Stimulated activated CD8-positive, alpha-beta memory T cell treated with anti-CD3 and anti-CD28 coated beads, Interleukin-15, amount 100 ng/mL, for 1 hour (primary cell): Measurements from ENCODE around the gene DENND2C.

Source experiments
- DNase-seq: peaks from one replicate; pipeline ENCODE4 v3.0.0-alpha.2; 2020; ENCODE audit warnings: low read depth

The DENND2C gene

GRCh38 chr1:114669562-114670082 lies at the start of gene DENND2C:
TSS of gene DENND2C (minus strand) at chr1:114670049. CDS start at chr1:114625984, 44,065 bp downstream.
- no peak for DNase-seq

GRCh38 chr1:114719424-114719787 lies 49.6 kb upstream of the DENND2C start:
- no peak for DNase-seq

- DNase-seq: no peak
Observed at GRCh38 chr1:114718661-114719423, 49.0 kb upstream of the DENND2C start.

GRCh38 chr1:114716304-114717170 lies 46.7 kb upstream of the DENND2C start, which contains the start of gene NRAS:
TSS of gene NRAS (minus strand) at chr1:114716771. CDS start at chr1:114716160, 611 bp downstream.
- peak; percentile 94 for DNase-seq

- DNase-seq: no peak
Observed at GRCh38 chr1:114715952-114716303, 46.1 kb upstream of the DENND2C start.

- no peak for DNase-seq
Observed at GRCh38 chr1:114712977-114713376, 43.1 kb upstream of the DENND2C start.

GRCh38 chr1:114710360-114710759 lies 40.5 kb upstream of the DENND2C start:
- DNase-seq: no peak

- no peak for DNase-seq
Observed at GRCh38 chr1:114707604-114708003, 37.8 kb upstream of the DENND2C start.

GRCh38 chr1:114703242-114703641 lies 33.4 kb upstream of the DENND2C start:
- no peak for DNase-seq

GRCh38 chr1:114702737-114703136 lies 32.9 kb upstream of the DENND2C start:
- no peak for DNase-seq

- DNase-seq: no peak
Observed at GRCh38 chr1:114701931-114702330, 32.1 kb upstream of the DENND2C start.

GRCh38 chr1:114700036-114700600 lies 30.3 kb upstream of the DENND2C start:
- no peak for DNase-seq

- no peak for DNase-seq
Observed at GRCh38 chr1:114696810-114697209, 27.0 kb upstream of the DENND2C start.

- DNase-seq: no peak
Observed at GRCh38 chr1:114695430-114696058, 25.7 kb upstream of the DENND2C start, which contains the start of gene AMPD1. TSS of gene AMPD1 (minus strand) at chr1:114695546. CDS start at chr1:114695471, 75 bp downstream.

GRCh38 chr1:114694540-114695310 lies 24.9 kb upstream of the DENND2C start:
- no peak for DNase-seq

GRCh38 chr1:114692947-114693346 lies 23.1 kb upstream of the DENND2C start:
- DNase-seq: no peak

- no peak for DNase-seq
Observed at GRCh38 chr1:114691061-114691460, 21.2 kb upstream of the DENND2C start.

GRCh38 chr1:114690148-114690547 lies 20.3 kb upstream of the DENND2C start:
- DNase-seq: no peak

- no peak for DNase-seq
Observed at GRCh38 chr1:114688526-114688925, 18.7 kb upstream of the DENND2C start.

GRCh38 chr1:114685851-114686250 lies 16.0 kb upstream of the DENND2C start:
- DNase-seq: no peak

- no peak for DNase-seq
Observed at GRCh38 chr1:114677691-114678090, 7.8 kb upstream of the DENND2C start.
